ENCODE results near the gene DNAJC22. TPM values are rescaled to one million over a fixed set of nuclear protein-coding genes. Genes with fewer than 3 reads are reported as not detected.

DNAJC22 gene
- total and polyA plus RNA-seq, 2 of the 13 experiments (the other 11 are each of a cell fraction or from before 2014, with no cell fraction given): 25.2 to 31.7 TPM

GRCh38 chr12:49297695-49298060 lies 49.0 kb upstream of the DNAJC22 start (continued):
- no peak for TF ChIP-seq PCBP2 (optimal IDR thresholded peaks at IDR 0.05; ENCODE audit: low read depth, low read length, poor library complexity, severe bottlenecking)
- no peak for TF ChIP-seq ZNF10 (CRISPR knock-in tag; IDR thresholded peaks at IDR 0.05; ENCODE audit: borderline replicate concordance, low read depth)
- no peak for TF ChIP-seq ZNF7 (CRISPR knock-in tag; IDR thresholded peaks at IDR 0.05)
- TF ChIP-seq GABPB1 (CRISPR knock-in tag; IDR thresholded peaks at IDR 0.05): no peak
- no peak for TF ChIP-seq PHF20 (CRISPR knock-in tag; IDR thresholded peaks at IDR 0.05)
- no peak for TF ChIP-seq ZNF616 (CRISPR knock-in tag; IDR thresholded peaks at IDR 0.05; ENCODE audit: low read depth)
- TF ChIP-seq STAG1 (CRISPR knock-in tag; IDR thresholded peaks at IDR 0.05): no peak
- TF ChIP-seq ZNF572 (CRISPR knock-in tag; IDR thresholded peaks at IDR 0.05): no peak
- TF ChIP-seq ZNF180 (CRISPR knock-in tag; IDR thresholded peaks at IDR 0.05; ENCODE audit: borderline replicate concordance, low read depth): no peak

- H3K9me3 ChIP-seq (ENCODE audit: low read length): no peaks in the 10 kb centered on the region
- intact Hi-C loops (cut with micrococcal nuclease; ENCODE audit: unreplicated experiment) (no loop called here), in situ Hi-C loops (cut with HindIII; ENCODE audit: extremely low pct_ligation_motif_present, low pct_unique_long_range_greater_than_20kb) (no loop called here)
- WGBS (ENCODE audit: low lambda C conversion rate): 24% methylated on average over 6 of the region's 6 CpGs
- FAIRE-seq (no peak), ATAC-seq (peak; percentile 20), DNase-seq (ENCODE audit: low spot score) (no peak)
- H2AFZ ChIP-seq (ENCODE audit: low read length): no peak overlapping the region
- no peaks in the 10 kb centered on the region for H3K79me2 ChIP-seq (ENCODE audit: insufficient read depth, low read length)
- peak; percentile 42 for TF ChIP-seq CTCF (CRISPR knock-in tag; IDR thresholded peaks at IDR 0.05)
- TF ChIP-seq POGK (CRISPR knock-in tag; conservative IDR thresholded peaks at IDR 0.05): no peak
- TF ChIP-seq ZBTB33 (CRISPR knock-in tag; IDR thresholded peaks at IDR 0.05): peak; percentile 20; the same call in 1 of the 2 replicates
- H3K36me3 ChIP-seq (replicated peaks in 1 of 2; ENCODE audit: control insufficient read depth in 1 of 2, insufficient read depth in 2 of 2, low read length in 2 of 2): no peaks in the 10 kb centered on the region
- ChIA-PET POLR2A (no interaction called here), CTCF (ENCODE audit: low intra/inter-chr PET ratio, low total read pairs) (interaction anchor here (1.2 to 1.4 kb wide), 3 partner anchors 10 to 45 kb away, joined by 3 to 4 read pairs (median 3); no protein-coding TSS in a partner anchor)
- BruUV-seq (replicated peaks): no TSS peak
- H3K4me2 ChIP-seq (ENCODE audit: low read depth, low read length): no peak overlapping the region
- peaks cover 15 to 53% of the 10 kb centered on the region in 2 experiments for H3K27me3 ChIP-seq (ENCODE audit: control insufficient read depth in 1 of 2, insufficient read depth in 2 of 2, low read length in 2 of 2)
- H3K4me3 ChIP-seq (replicated peaks in 1 of 3; ENCODE audit: insufficient read depth in 1 of 3, low read depth in 2 of 3, low read length in 3 of 3): no peak overlapping the region
- no peak overlapping the region for H3K9ac ChIP-seq (ENCODE audit: insufficient read depth, low read depth, low read length)
- peaks cover 10% of the 10 kb centered on the region for H3K4me1 ChIP-seq (ENCODE audit: insufficient read depth, low read length)
- H3K27ac ChIP-seq (ENCODE audit: extremely low read length, insufficient read depth, low read length): no peak overlapping the region
- no peaks in the 10 kb centered on the region for H4K20me1 ChIP-seq (ENCODE audit: insufficient read depth, low read length)
Observed at GRCh38 chr12:49298160-49298559, 48.5 kb upstream of the DNAJC22 start.
